Upper lobe of right lung (tissue), 1 donor: ENCODE measurements around the gene GPC5. TPM values are rescaled to one million over a fixed set of nuclear protein-coding genes. Genes with fewer than 3 reads are reported as not detected.

Experiments used
- ATAC-seq: fragments of 200-7000 bp; cut with Tn5 transposase; one replicate; pipeline ENCODE4 v1.9.1; 2020; ENCODE audit warnings: mild to moderate bottlenecking, moderate library complexity
- DNase-seq: peaks from one replicate; pipeline ENCODE4 v3.0.0-alpha.2; 2020
- H3K27ac ChIP-seq: fragments of 200-600 bp; one replicate; pipeline ENCODE4 v1.8.0; 2022
- H3K27me3 ChIP-seq: fragments of 200-600 bp; one replicate; pipeline ENCODE4 v1.8.0; 2022; ENCODE audit warnings: mild to moderate bottlenecking
- H3K36me3 ChIP-seq: fragments of 200-600 bp; one replicate; pipeline ENCODE4 v1.8.0; 2022
- H3K4me1 ChIP-seq: fragments of 200-600 bp; one replicate; pipeline ENCODE4 v1.8.0; 2022
- H3K4me3 ChIP-seq: fragments of 200-600 bp; one replicate; pipeline ENCODE4 v1.8.0; 2022; ENCODE audit warnings: mild to moderate bottlenecking
- H3K9me3 ChIP-seq: fragments of 200-600 bp; one replicate; pipeline ENCODE4 v1.8.0; 2022
- CTCF ChIP-seq: fragments of 200-600 bp; IDR thresholded peaks from one replicate; pipeline ENCODE4 v1.8.0; 2022; ENCODE audit warnings: antibody characterized with exemption
- intact Hi-C: fragments of 100-400 bp; cut with DNase I; formaldehyde crosslinking; loops from one replicate; pipeline ENCODE4 v1.11.0; 2022
- total RNA-seq: library from RNA; stranded (reverse); fragmentation: NEBNext Ultra II Directional; extraction: Animal tissue kit (Norgen Biotek cat#: 25700); gene quantifications from one replicate; pipeline ENCODE4 v1.2.1, GENCODE V29; 2021
- donor health status: DM: no; HTN: yes; CAD: no; lungs with severe emphysema.

Gene GPC5
- total RNA-seq, 1 donor from 2014 or later: 8.1 TPM

GRCh38 chr13:91356919-91357612, 41.4 kb upstream of the GPC5 start:
- intact Hi-C loops: no loop called here
- no peak overlapping the region for H3K27ac ChIP-seq
- DNase-seq (no peak), ATAC-seq (no peak)
- no peaks in the 10 kb centered on the region for H3K27me3 ChIP-seq
- H3K4me1 ChIP-seq: peaks cover 11% of the 10 kb centered on the region
- no peaks in the 10 kb centered on the region for H3K9me3 ChIP-seq
- peaks cover 20% of the 10 kb centered on the region for H3K36me3 ChIP-seq
- H3K4me3 ChIP-seq: no peak overlapping the region
- no peak for TF ChIP-seq CTCF

GRCh38 chr13:91357613-91358386, 40.6 kb upstream of the GPC5 start:
- no peak for DNase-seq
- intact Hi-C loops: no loop called here
- Histone ChIP-seq H3K4me1 (peaks cover 11% of the 10 kb centered on the region), H3K4me3 (no peak overlapping the region), H3K36me3 (peaks cover 20% of the 10 kb centered on the region), H3K9me3 (no peaks in the 10 kb centered on the region), H3K27me3 (no peaks in the 10 kb centered on the region), H3K27ac (no peak overlapping the region)
- TF ChIP-seq CTCF: no peak
- ATAC-seq: no peak

GRCh38 chr13:91358387-91358782, 40.0 kb upstream of the GPC5 start:
- no peak for DNase-seq
- ATAC-seq: peak; percentile 46
- Histone ChIP-seq H3K4me3 (no peak overlapping the region), H3K27ac (no peak overlapping the region), H3K4me1 (peaks cover 10% of the 10 kb centered on the region), H3K36me3 (peaks cover 20% of the 10 kb centered on the region), H3K27me3 (no peaks in the 10 kb centered on the region), H3K9me3 (no peaks in the 10 kb centered on the region)
- no peak for TF ChIP-seq CTCF
- intact Hi-C loops: no loop called here

- Histone ChIP-seq H3K4me1 (peaks cover 3% of the 10 kb centered on the region), H3K36me3 (peaks cover 17% of the 10 kb centered on the region), H3K4me3 (no peak overlapping the region), H3K27me3 (no peaks in the 10 kb centered on the region), H3K9me3 (no peaks in the 10 kb centered on the region), H3K27ac (no peak overlapping the region)
- TF ChIP-seq CTCF: no peak
- ATAC-seq: no peak
- intact Hi-C loops: no loop called here
- DNase-seq: no peak
Measured at GRCh38 chr13:91359111-91359510, 39.3 kb upstream of the GPC5 start.

GRCh38 chr13:91359631-91360030, 38.8 kb upstream of the GPC5 start:
- no peak for DNase-seq
- Histone ChIP-seq H3K4me1 (no peaks in the 10 kb centered on the region), H3K27ac (no peak overlapping the region), H3K36me3 (peaks cover 11% of the 10 kb centered on the region), H3K4me3 (no peak overlapping the region), H3K9me3 (no peaks in the 10 kb centered on the region), H3K27me3 (no peaks in the 10 kb centered on the region)
- TF ChIP-seq CTCF: no peak
- intact Hi-C loops: no loop called here
- ATAC-seq: no peak
